ENCODE results near the gene INAFM1. TPM values are rescaled to one million over a fixed set of nuclear protein-coding genes. Genes with fewer than 3 reads are reported as not detected.
A peak's percentile ranks its signal among the peaks of the same experiment; 100 is the strongest.

The INAFM1 gene
- total RNA-seq, 4 donors from 2014 or later, result 4.3 to 10.6 (median 8.2) TPM

DNA sequence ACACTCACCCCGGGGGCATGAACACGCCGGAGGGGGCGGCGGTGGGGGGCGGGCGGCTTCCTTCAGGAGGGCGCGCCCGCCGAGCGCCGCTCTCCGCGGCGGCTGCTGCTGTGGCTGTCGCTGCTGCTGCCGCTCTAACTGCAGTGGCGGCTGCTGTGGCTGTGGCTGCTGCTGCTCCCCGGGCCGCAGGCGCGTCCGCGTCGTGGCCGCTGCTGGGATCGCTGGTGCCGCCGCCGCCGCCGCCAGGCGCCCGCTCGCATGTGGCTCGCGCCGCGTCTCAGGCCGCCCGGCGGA, 43.8 kb upstream of the INAFM1 start, which contains the start of gene BBC3:
TSS of gene BBC3 (minus strand) at position 279 of the 294 bp plus-strand sequence. CDS start 2,768 bp downstream, outside the sequence.
- Histone ChIP-seq H3K4me1 (peaks cover 27 to 46% of the 10 kb centered on the region in 2 donors), H3K4me3 (replicated peaks in 1 of 3) (peak within 1 kb of the TSS; percentile 58 to 99 (median 81)), H3K27ac (peak within 1 kb of the TSS; percentile 74 to 98 (median 85)), H3K27me3 (no peaks in the 10 kb centered on the region), H3K9me3 (no peaks in the 10 kb centered on the region), H3K36me3 (no peaks in the 10 kb centered on the region)
- intact Hi-C loops (cut with DNase I), result no loop called here
- WGBS, 2 donors, result no CpG with 5 or more reads among the region's 43 CpGs
- TF ChIP-seq POLR2A (IDR thresholded peaks at IDR 0.05), result peak; percentile 38 to 64
- TF ChIP-seq, protein P1, sequence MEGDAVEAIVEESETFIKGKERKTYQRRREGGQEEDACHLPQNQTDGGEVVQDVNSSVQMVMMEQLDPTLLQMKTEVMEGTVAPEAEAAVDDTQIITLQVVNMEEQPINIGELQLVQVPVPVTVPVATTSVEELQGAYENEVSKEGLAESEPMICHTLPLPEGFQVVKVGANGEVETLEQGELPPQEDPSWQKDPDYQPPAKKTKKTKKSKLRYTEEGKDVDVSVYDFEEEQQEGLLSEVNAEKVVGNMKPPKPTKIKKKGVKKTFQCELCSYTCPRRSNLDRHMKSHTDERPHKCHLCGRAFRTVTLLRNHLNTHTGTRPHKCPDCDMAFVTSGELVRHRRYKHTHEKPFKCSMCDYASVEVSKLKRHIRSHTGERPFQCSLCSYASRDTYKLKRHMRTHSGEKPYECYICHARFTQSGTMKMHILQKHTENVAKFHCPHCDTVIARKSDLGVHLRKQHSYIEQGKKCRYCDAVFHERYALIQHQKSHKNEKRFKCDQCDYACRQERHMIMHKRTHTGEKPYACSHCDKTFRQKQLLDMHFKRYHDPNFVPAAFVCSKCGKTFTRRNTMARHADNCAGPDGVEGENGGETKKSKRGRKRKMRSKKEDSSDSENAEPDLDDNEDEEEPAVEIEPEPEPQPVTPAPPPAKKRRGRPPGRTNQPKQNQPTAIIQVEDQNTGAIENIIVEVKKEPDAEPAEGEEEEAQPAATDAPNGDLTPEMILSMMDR (IDR thresholded peaks at IDR 0.05), result no peak
- DNase-seq, result no peak

DNA sequence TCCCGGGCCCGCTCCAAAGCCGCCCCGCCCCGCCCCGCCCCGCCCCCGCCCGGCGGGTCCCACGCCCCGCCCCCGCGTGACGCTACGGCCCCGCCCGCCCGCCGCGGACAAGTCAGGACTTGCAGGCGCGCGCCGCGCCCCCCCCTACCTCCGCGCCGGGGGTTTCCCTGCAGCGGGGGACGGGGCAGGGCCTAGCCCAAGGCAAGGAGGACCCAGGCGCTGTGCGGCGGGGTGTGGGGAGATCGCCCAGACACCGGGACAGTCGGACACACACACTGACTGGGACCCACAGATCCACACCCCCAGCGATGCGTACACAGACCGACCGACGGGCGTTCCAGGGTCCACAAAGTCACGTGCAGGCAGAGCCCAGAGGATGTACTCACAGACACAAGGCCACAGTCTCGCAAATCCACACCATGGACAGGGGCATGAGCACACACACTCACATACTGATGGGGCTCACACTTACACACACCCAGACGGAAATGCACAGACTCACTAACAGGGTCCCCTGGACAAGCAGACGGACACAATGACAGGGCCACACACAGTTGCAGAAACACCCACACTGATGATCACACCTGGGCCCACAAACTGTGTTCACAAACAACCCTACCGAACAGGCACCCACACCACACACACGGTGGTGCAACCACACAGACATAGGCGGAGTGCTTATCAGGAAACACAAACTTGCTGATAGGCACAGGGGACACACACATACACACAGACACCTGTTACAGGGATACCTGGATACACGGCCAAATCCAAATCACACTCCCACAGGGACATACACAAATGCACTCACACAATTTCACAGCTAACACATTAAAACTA, 43.2 kb upstream of the INAFM1 start:
- Histone ChIP-seq H3K36me3 (no peaks in the 10 kb centered on the region), H3K27me3 (no peaks in the 10 kb centered on the region), H3K27ac (peak overlapping the region; percentile 11 to 62 (median 61)), H3K9me3 (no peaks in the 10 kb centered on the region), H3K4me3 (replicated peaks in 1 of 3) (peak overlapping the region in 2 of 3 donors; percentile 4 to 99), H3K4me1 (peaks cover 25 to 43% of the 10 kb centered on the region in 2 donors)
- peak in 1 of 2 donors; percentile 54 for TF ChIP-seq POLR2A (IDR thresholded peaks at IDR 0.05)
- TF ChIP-seq, protein P1 (IDR thresholded peaks at IDR 0.05), result no peak
- intact Hi-C loops (cut with DNase I), result no loop called here
- 38 to 44% methylated on average over 8 to 12 of the region's 51 CpGs for WGBS, 2 donors
- DNase-seq, result peak; percentile 91 to 95

DNA sequence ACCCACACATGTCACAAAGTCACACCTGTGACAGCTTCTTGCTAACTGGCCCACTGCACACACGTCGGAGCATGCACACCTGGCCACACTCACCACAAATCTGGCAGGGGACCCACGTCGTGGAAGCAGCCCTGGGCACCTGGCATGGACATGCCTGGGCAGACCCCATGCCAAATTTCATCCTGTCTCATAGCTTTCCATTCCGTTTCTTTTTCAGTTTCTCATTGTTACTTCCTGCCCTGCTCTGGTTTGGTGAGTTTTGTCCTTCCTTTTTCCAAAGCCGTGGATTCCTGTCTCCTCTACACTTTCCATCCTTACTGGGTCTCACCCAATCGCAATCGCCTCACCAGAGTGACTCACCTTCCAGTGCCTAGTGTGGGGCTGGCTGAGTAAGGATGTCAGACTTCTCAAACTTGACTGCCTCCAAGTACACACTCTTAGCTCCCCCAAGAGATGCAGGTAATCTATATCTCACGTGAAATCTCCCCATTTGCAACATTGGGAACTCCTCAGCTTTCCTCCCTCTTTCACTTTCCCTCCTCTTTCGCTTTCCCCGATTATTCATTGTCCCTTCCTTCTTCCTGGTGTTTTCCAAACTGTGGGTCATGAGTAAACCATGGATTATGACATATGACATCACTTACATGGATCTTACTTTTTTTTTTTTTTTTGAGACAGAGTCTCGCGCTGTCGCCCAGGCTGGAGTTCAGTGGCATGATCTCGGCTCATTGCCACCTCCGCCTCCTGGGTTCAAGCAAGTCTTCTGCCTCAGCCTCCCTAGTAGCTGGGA, 42.1 kb upstream of the INAFM1 start:
- WGBS, 2 donors, result 52 to 69% methylated on average over 16 of the region's 16 CpGs
- Histone ChIP-seq H3K36me3 (no peaks in the 10 kb centered on the region), H3K9me3 (no peaks in the 10 kb centered on the region), H3K27me3 (no peaks in the 10 kb centered on the region), H3K4me1 (peaks cover 15 to 31% of the 10 kb centered on the region in 2 donors), H3K4me3 (replicated peaks in 1 of 3) (no peak overlapping the region), H3K27ac (peak overlapping the region in 1 of 3 donors; percentile 24)
- TF ChIP-seq, protein P1 (IDR thresholded peaks at IDR 0.05), result no peak
- no peak for TF ChIP-seq POLR2A (IDR thresholded peaks at IDR 0.05)
- DNase-seq, result peak in 1 of 2 donors; percentile 55
- intact Hi-C loops (cut with DNase I), result no loop called here

DNA sequence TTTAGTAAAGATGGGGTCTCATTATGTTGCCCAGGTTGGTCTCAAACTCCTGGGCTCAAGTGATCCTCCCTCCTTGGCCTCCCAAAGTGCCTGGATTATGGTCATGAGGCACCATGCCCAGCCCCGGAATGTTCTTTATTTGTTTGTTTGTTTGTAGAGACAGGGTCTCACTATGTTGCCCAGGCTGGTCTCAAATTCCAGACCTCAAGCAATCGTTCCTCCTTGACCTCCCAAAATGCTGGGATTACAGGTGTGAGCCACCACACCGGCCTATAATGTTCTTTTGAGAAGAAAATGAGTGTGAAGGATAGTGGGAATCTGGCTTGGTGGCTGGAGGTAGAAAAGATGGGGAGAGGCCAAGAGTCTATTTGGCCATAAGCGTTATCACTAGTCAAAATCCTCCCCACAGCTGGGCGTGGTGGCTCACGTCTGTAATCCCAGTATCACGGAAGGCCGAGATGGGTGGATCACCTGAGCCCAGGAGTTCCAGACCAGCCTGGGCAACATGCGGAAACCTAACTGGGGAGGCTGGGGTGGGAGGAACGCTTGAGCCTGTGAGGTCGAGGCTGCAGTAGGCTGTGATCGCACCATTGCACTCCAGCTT, 38.5 kb upstream of the INAFM1 start:
- no peak overlapping the region for H3K4me3 ChIP-seq (replicated peaks in 1 of 3)
- DNase-seq, result no peak
- H3K4me1 ChIP-seq, result peaks cover 9 to 28% of the 10 kb centered on the region in 2 donors
- H3K27me3 ChIP-seq, result no peaks in the 10 kb centered on the region
- TF ChIP-seq POLR2A (IDR thresholded peaks at IDR 0.05), result no peak
- TF ChIP-seq, protein P1 (IDR thresholded peaks at IDR 0.05), result no peak
- intact Hi-C loops (cut with DNase I), result no loop called here
- H3K36me3 ChIP-seq, result no peaks in the 10 kb centered on the region
- no peak overlapping the region for H3K27ac ChIP-seq
- 84 to 85% methylated on average over 12 of the region's 12 CpGs for WGBS, 2 donors
- H3K9me3 ChIP-seq, result no peaks in the 10 kb centered on the region

All from thyroid gland (tissue), 4 donors.